MM.1S (cell line): Measurements from ENCODE around the gene CELF2.

Source experiments
- DNase-seq: peaks from one replicate; pipeline ENCODE4 v3.0.0-alpha.2; 2015
- H2AFZ ChIP-seq: fragments of 300-600 bp; sonication (generic); 2 replicates; pipeline ENCODE4 v1.6.0; 2016; ENCODE audit warnings: antibody characterized with exemption, low read length
- H3F3A ChIP-seq: fragments of 300-600 bp; sonication (generic); 2 replicates; pipeline ENCODE4 v1.6.1; 2016; ENCODE audit warnings: mild to moderate bottlenecking, antibody characterized with exemption, low read length, moderate library complexity, mixed read lengths; ENCODE audit not compliant: insufficient read depth
- H3K27ac ChIP-seq: fragments of 300-600 bp; sonication (generic); 2 replicates; pipeline ENCODE4 v1.5.1; 2016; ENCODE audit warnings: mild to moderate bottlenecking, low read length
- H3K27me3 ChIP-seq: fragments of 300-600 bp; sonication (generic); replicated peaks from 2 replicates; pipeline ENCODE4 v1.6.0; 2016; ENCODE audit warnings: low read length; ENCODE audit not compliant: insufficient read depth
- H3K36me3 ChIP-seq: fragments of 300-600 bp; sonication (generic); replicated peaks from 2 replicates; pipeline ENCODE4 v1.6.1; 2016; ENCODE audit warnings: mild to moderate bottlenecking, low read length, mixed read lengths; ENCODE audit not compliant: insufficient read depth
- H3K4me1 ChIP-seq: fragments of 300-600 bp; sonication (generic); 2 replicates; pipeline ENCODE4 v1.6.1; 2016; ENCODE audit warnings: low read length, mixed read lengths
- H3K4me2 ChIP-seq: fragments of 300-600 bp; sonication (generic); 2 replicates; pipeline ENCODE4 v1.6.0; 2016; ENCODE audit warnings: low read depth, low read length
- H3K4me3 ChIP-seq: fragments of 300-600 bp; sonication (generic); 2 replicates; pipeline ENCODE4 v1.5.1; 2016; ENCODE audit warnings: low read length, mixed read lengths
- H3K79me2 ChIP-seq: fragments of 300-600 bp; sonication (generic); 2 replicates; pipeline ENCODE4 v1.6.1; 2016; ENCODE audit warnings: mixed run types, low read length, mixed read lengths
- H3K9ac ChIP-seq: fragments of 300-600 bp; sonication (generic); 2 replicates; pipeline ENCODE4 v1.6.1; 2016; ENCODE audit warnings: low read length, mixed read lengths
- H3K9me2 ChIP-seq: fragments of 300-600 bp; sonication (generic); replicated peaks from 2 replicates; pipeline ENCODE4 v1.6.1; 2016; ENCODE audit warnings: mild to moderate bottlenecking, low read length, mixed read lengths; ENCODE audit not compliant: insufficient read depth
- H3K9me3 ChIP-seq: fragments of 300-600 bp; sonication (generic); replicated peaks from 2 replicates; pipeline ENCODE4 v1.6.1; 2016; ENCODE audit warnings: mild to moderate bottlenecking, low read length, mixed read lengths; ENCODE audit not compliant: insufficient read depth
- H4K20me1 ChIP-seq: fragments of 300-600 bp; sonication (generic); 2 replicates; pipeline ENCODE4 v1.6.1; 2016; ENCODE audit warnings: mild to moderate bottlenecking, low read length, moderate library complexity, mixed read lengths; ENCODE audit not compliant: insufficient read depth
- CTCF ChIP-seq: fragments of 300-600 bp; sonication (generic); IDR thresholded peaks from 2 replicates; pipeline ENCODE4 v1.5.1; 2016; ENCODE audit warnings: antibody characterized with exemption, low read length, mixed read lengths
- EZH2 ChIP-seq: fragments of 300-600 bp; sonication (generic); optimal IDR thresholded peaks from 2 replicates; pipeline ENCODE3; 2017; ENCODE audit warnings: low read depth, mild to moderate bottlenecking, antibody characterized with exemption, low read length, mixed read lengths
- EZH2phosphoT487 ChIP-seq: fragments of 300-600 bp; sonication (generic); IDR thresholded peaks from 2 replicates; pipeline ENCODE4 v1.6.1; 2018; ENCODE audit warnings: antibody characterized with exemption, low read length

CELF2 gene

GRCh38 chr10:11219431-11219830 is 201.8 kb downstream of the CELF2 start:
- no peak overlapping the region for H2AFZ ChIP-seq
- H4K20me1 ChIP-seq, result peaks cover 59% of the 10 kb centered on the region
- no peak overlapping the region for H3K4me2 ChIP-seq
- H3K9me2 ChIP-seq, result no peaks in the 10 kb centered on the region
- TF ChIP-seq EZH2phosphoT487, result no peak
- TF ChIP-seq CTCF, result no peak
- peaks cover 78% of the 10 kb centered on the region for H3K36me3 ChIP-seq
- no peak overlapping the region for H3K4me3 ChIP-seq
- peaks cover 61% of the 10 kb centered on the region for H3F3A ChIP-seq
- no peak overlapping the region for H3K27ac ChIP-seq
- peaks cover 72% of the 10 kb centered on the region for H3K4me1 ChIP-seq
- H3K79me2 ChIP-seq, result peaks cover 100% of the 10 kb centered on the region
- no peak overlapping the region for H3K9ac ChIP-seq
- H3K27me3 ChIP-seq, result no peaks in the 10 kb centered on the region
- no peak for DNase-seq
- H3K9me3 ChIP-seq, result no peaks in the 10 kb centered on the region

- H3K27ac ChIP-seq, result no peak overlapping the region
- peaks cover 81% of the 10 kb centered on the region for H3K4me1 ChIP-seq
- DNase-seq, result peak; percentile 5
- H2AFZ ChIP-seq, result no peak overlapping the region
- no peaks in the 10 kb centered on the region for H3K27me3 ChIP-seq
- H3K9ac ChIP-seq, result no peak overlapping the region
- peaks cover 100% of the 10 kb centered on the region for H3K79me2 ChIP-seq
- no peak overlapping the region for H3K4me2 ChIP-seq
- no peaks in the 10 kb centered on the region for H3K9me3 ChIP-seq
- H3K36me3 ChIP-seq, result peaks cover 57% of the 10 kb centered on the region
- H4K20me1 ChIP-seq, result peaks cover 50% of the 10 kb centered on the region
- H3K9me2 ChIP-seq, result no peaks in the 10 kb centered on the region
- peaks cover 65% of the 10 kb centered on the region for H3F3A ChIP-seq
- no peak for TF ChIP-seq EZH2phosphoT487
- no peak for TF ChIP-seq EZH2
- TF ChIP-seq CTCF, result no peak
- no peak overlapping the region for H3K4me3 ChIP-seq
Measured at GRCh38 chr10:11223081-11223480, 205.4 kb downstream of the CELF2 start.

- Histone ChIP-seq H3K4me3 (no peak overlapping the region), H3K9ac (no peak overlapping the region), H3K79me2 (peaks cover 100% of the 10 kb centered on the region), H3K9me3 (no peaks in the 10 kb centered on the region), H3K4me1 (peaks cover 78% of the 10 kb centered on the region), H3K27me3 (no peaks in the 10 kb centered on the region), H3K36me3 (peaks cover 57% of the 10 kb centered on the region), H2AFZ (no peak overlapping the region), H3K4me2 (no peak overlapping the region), H3K9me2 (no peaks in the 10 kb centered on the region), H3K27ac (no peak overlapping the region), H4K20me1 (peaks cover 48% of the 10 kb centered on the region), H3F3A (peaks cover 63% of the 10 kb centered on the region)
- TF ChIP-seq CTCF (no peak), EZH2phosphoT487 (no peak), EZH2 (no peak)
- no peak for DNase-seq
Measured at GRCh38 chr10:11223507-11224140, 206.0 kb downstream of the CELF2 start.
